Skeletal muscle tissue (tissue), 4 donors: Measurements from ENCODE around the gene VWA5B1. TPM values are rescaled to one million over a fixed set of nuclear protein-coding genes. Genes with fewer than 3 reads are reported as not detected.

Experiments used
- H3K27ac ChIP-seq: one replicate; pipeline ENCODE4 v1.7.0; 2013; ENCODE audit warnings: mild to moderate bottlenecking, low read depth, low read length, inconsistent platforms
- H3K27me3 ChIP-seq, 3 donors: one replicate each; pipeline ENCODE4 v1.7.0; 2013; ENCODE audit warnings: low read length in 3 of 3; ENCODE audit not compliant: control insufficient read depth in 3 of 3, insufficient read depth in 3 of 3
- H3K36me3 ChIP-seq, 3 donors: one replicate each; pipeline ENCODE4 v1.7.0; 2013; ENCODE audit warnings: low read length in 3 of 3; ENCODE audit not compliant: control insufficient read depth in 3 of 3, insufficient read depth in 3 of 3
- H3K4me1 ChIP-seq, 3 donors: one replicate each; pipeline ENCODE4 v1.7.0; 2013; ENCODE audit warnings: low read length in 3 of 3, mild to moderate bottlenecking in 3 of 3; ENCODE audit not compliant: control insufficient read depth in 3 of 3, insufficient read depth in 3 of 3
- H3K4me3 ChIP-seq, 3 donors: one replicate each; pipeline ENCODE4 v1.7.0; 2013; ENCODE audit warnings: low read length in 3 of 3
- H3K9ac ChIP-seq, 3 donors: one replicate each; pipeline ENCODE4 v1.7.0; 2013; ENCODE audit warnings: low read length in 3 of 3, mild to moderate bottlenecking in 3 of 3, moderate library complexity in 2 of 3, low read depth in 1 of 3
- H3K9me3 ChIP-seq, 3 donors: one replicate each; pipeline ENCODE4 v1.7.0; 2013; ENCODE audit warnings: low read length in 3 of 3; ENCODE audit not compliant: control insufficient read depth in 3 of 3
- total RNA-seq: library from RNA; depleted of rRNA; stranded (reverse); fragments of >200 nt; gene quantifications from one replicate; pipeline ENCODE4 v1.2.3, GENCODE V29; 2014
- donor health status: Osteomylitis.

Gene VWA5B1
- total RNA-seq, 1 donor from 2014 or later, result 0.52 TPM

DNA sequence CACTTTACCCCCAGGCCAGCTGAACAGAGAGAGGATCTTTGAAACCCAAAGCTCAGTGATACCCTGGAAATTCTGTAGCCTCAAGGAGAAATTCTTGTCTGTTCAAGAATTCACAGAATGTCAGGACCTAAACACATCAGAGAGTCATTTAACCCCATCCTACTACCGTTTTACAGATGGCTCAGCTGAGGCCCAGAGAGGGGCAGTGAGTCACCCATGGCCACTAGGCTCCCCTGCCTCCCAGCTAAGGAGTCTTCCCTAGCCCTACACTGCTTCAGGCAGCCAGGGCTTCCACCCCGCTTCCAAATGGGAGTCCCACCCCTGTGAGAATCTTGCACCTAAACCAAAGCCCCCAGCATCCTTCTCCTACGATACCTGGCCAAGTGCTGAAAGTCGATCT is 28.3 kb downstream of the VWA5B1 start:
- Histone ChIP-seq H3K9me3 (no peaks in the 10 kb centered on the region), H3K9ac (no peak overlapping the region), H3K4me3 (no peak overlapping the region), H3K27me3 (peaks cover 0 to 17% (median 4%) of the 10 kb centered on the region in 3 donors), H3K36me3 (no peaks in the 10 kb centered on the region), H3K4me1 (peaks cover 0 to 5% (median 3%) of the 10 kb centered on the region in 3 donors), H3K27ac (no peak overlapping the region)

DNA sequence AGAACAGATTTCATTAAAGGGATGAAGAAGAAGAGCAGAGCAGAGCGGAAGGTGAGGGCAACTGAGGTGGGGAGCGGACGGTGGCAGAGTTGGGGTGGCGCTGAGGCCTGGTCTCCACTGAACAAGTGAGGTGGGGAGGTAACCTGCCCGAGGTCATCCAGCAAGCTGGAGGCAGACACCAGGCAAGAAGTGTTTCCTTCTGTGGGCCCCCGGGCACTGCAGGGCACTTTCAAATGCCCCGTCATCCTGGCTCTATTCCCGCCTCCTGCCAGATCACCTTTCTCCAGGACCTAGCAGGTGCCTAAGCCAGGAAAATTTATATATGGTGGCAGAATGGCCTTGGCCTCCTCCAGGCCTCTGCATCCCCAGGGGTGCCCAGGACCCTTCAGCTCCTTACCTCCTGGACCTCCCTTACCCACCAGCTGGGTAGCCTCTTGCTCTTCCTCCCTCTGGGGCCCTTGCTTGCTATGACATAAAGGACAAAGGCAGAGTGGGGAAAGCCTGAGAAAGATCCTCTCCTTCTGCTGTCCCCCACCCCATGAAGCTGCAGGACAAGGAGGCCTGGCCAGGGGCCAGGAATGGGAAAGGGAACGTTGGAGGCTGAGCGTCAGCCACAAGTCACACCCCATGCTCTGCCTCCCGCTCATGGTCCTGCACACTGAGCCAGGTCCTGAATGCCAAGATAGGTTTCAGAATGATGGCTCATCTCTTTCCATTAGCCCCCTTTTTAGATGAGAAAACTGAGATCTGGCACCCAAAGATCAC is 29.0 kb downstream of the VWA5B1 start:
- H3K9ac ChIP-seq, result no peak overlapping the region
- H3K4me3 ChIP-seq, result no peak overlapping the region
- no peaks in the 10 kb centered on the region for H3K36me3 ChIP-seq
- no peaks in the 10 kb centered on the region for H3K9me3 ChIP-seq
- no peak overlapping the region for H3K27ac ChIP-seq
- peaks cover 0 to 8% (median 3%) of the 10 kb centered on the region in 3 donors for H3K4me1 ChIP-seq
- peaks cover 0 to 17% (median 4%) of the 10 kb centered on the region in 3 donors for H3K27me3 ChIP-seq

DNA sequence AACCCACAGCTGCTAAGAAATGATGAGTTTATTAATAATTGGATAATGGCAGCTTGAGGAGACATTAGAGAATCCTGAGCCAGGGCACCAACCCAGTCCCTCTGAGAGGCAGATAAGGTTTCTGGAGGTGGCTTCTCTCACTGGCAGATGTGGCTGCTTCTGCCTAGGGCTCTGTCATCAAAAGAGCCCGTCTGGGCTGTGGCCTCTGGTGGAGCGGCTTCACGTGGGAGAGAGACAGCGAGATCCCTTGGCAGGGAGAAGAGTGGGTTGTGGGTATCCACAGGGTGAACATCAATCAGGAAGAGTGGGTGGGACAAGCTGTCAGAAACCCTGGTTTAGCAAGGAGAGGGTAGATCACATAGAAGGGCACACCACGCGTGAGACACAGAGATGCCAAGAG is 30.0 kb downstream of the VWA5B1 start:
- Histone ChIP-seq H3K4me1 (peaks cover 9 to 12% (median 10%) of the 10 kb centered on the region in 3 donors), H3K9me3 (no peaks in the 10 kb centered on the region), H3K4me3 (no peak overlapping the region), H3K9ac (no peak overlapping the region), H3K27me3 (peaks cover 0 to 17% (median 4%) of the 10 kb centered on the region in 3 donors), H3K36me3 (no peaks in the 10 kb centered on the region), H3K27ac (no peak overlapping the region)

DNA sequence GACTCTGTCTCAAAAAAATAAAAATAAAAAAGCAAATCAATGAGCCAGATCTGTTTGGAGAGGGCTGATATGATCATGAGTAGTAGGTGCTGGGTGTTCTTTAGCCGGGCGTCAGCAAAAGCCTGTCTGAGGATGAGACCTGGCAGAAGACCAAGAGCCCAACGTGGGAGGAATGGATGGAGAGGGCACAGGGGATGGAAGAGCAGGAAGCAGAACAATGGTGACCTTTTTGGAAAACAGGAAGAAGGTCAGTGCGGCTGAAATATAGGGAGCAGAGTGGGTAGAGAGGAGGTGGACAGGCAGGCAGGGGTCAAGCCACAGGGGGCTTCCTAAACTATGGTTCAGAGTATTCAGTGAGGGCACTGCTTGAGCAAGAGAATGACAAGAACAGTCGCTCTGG is 30.9 kb downstream of the VWA5B1 start:
- peak overlapping the region in 1 of 3 donors; percentile 16 for H3K9ac ChIP-seq
- H3K27me3 ChIP-seq, result peaks cover 0 to 17% (median 4%) of the 10 kb centered on the region in 3 donors
- H3K4me3 ChIP-seq, result no peak overlapping the region
- no peak overlapping the region for H3K27ac ChIP-seq
- H3K4me1 ChIP-seq, result peaks cover 10 to 13% (median 12%) of the 10 kb centered on the region in 3 donors
- H3K36me3 ChIP-seq, result no peaks in the 10 kb centered on the region
- no peaks in the 10 kb centered on the region for H3K9me3 ChIP-seq

DNA sequence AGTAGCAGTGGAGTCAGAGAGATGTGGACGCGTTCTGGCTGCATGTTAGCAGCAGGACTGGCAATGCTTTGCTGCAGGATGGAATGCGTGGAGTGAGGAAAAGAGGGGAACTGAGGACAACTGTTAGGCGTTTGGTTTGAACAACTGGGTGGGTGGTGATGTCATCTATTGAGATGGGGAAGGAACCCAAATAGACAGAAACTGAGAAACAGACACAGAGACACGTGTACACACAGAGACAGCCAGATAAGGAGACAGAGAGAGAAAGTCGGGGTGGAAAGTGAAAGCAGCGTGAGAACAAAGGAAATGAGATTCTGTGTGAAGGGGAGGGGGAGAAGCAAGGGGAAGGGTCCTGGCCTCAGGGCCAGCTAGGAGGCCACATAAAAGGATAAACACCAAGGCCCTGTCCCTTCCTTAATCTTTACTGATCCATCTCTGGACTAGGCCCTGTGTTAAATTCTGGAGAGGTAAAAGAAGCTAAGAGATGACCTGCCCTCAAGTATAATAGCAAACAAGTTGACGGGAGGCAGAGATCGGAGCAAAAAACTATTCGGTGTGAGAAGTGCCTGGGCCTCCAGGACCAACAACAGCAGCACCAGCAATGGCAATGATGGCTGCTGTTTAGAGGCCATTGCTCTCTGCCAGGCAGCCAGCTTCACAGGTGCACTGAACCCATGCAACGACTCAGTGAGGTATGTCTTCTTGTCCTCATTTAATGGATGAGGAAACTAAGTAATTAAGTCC is 31.6 kb downstream of the VWA5B1 start:
- no peak overlapping the region for H3K4me3 ChIP-seq
- no peaks in the 10 kb centered on the region for H3K36me3 ChIP-seq
- no peak overlapping the region for H3K27ac ChIP-seq
- H3K9me3 ChIP-seq, result no peaks in the 10 kb centered on the region
- peak overlapping the region in 1 of 3 donors; percentile 16 for H3K9ac ChIP-seq
- peaks cover 0 to 17% (median 2%) of the 10 kb centered on the region in 3 donors for H3K27me3 ChIP-seq
- peaks cover 10 to 13% (median 12%) of the 10 kb centered on the region in 3 donors for H3K4me1 ChIP-seq

DNA sequence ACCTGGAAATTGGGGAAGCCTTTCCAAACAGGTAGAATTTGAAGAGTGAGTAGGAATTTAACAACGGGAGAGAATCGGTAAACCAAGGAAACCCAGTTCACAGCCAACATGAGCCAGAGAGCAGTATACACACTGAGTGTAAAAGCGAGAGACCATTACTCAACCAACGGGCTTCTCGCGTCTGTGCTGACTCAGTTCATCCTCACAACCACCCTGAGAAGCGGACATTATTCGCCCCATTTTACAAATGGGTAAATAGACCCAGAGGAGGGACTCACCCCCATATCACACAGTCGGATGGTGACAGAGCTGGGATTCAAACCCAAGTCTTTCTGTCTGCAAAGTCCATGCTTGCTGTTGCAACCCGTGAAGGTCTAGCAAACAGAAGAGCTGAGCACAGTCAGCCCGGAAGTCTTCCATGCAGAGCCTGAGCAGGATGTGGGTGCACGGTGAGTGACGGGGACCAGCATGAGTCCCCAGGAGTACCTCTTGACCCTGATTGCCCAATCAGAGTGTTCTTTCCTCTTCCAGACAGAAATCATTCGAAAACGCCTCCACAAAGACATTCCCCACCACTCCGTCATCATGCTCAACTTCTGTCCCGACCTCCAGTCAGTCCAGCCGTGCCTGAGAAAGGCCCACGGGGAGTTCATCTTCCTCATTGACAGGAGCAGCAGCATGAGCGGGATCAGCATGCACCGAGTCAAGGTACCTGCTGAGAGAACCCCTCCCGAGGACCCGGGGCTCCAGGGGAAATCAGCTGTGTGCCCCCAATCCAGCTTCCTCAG is 32.3 kb downstream of the VWA5B1 start:
- no peak overlapping the region for H3K27ac ChIP-seq
- H3K4me3 ChIP-seq, result no peak overlapping the region
- H3K36me3 ChIP-seq, result no peaks in the 10 kb centered on the region
- H3K4me1 ChIP-seq, result peaks cover 10 to 13% (median 12%) of the 10 kb centered on the region in 3 donors
- H3K9me3 ChIP-seq, result no peaks in the 10 kb centered on the region
- H3K9ac ChIP-seq, result no peak overlapping the region
- peaks cover 0 to 14% (median 0%) of the 10 kb centered on the region in 3 donors for H3K27me3 ChIP-seq

DNA sequence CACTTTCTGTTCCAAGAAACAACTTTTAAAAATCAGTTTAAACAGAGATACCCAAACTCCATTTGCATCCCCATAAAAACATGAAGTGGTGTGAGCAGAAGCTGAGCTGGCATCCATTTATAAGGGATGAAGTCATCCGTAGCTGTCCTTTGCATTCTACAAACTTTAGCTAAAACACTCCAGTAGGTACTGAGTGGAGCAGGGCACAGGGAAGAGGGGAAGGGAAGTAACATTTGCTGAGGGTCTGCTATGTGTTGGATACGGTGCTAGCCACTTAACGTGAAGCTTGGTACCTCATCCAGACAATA is 32.9 kb downstream of the VWA5B1 start:
- H3K4me3 ChIP-seq, result no peak overlapping the region
- H3K27me3 ChIP-seq, result peaks cover 0 to 14% (median 0%) of the 10 kb centered on the region in 3 donors
- H3K4me1 ChIP-seq, result peaks cover 10 to 13% (median 12%) of the 10 kb centered on the region in 3 donors
- H3K36me3 ChIP-seq, result no peaks in the 10 kb centered on the region
- no peaks in the 10 kb centered on the region for H3K9me3 ChIP-seq
- no peak overlapping the region for H3K9ac ChIP-seq
- H3K27ac ChIP-seq, result no peak overlapping the region

DNA sequence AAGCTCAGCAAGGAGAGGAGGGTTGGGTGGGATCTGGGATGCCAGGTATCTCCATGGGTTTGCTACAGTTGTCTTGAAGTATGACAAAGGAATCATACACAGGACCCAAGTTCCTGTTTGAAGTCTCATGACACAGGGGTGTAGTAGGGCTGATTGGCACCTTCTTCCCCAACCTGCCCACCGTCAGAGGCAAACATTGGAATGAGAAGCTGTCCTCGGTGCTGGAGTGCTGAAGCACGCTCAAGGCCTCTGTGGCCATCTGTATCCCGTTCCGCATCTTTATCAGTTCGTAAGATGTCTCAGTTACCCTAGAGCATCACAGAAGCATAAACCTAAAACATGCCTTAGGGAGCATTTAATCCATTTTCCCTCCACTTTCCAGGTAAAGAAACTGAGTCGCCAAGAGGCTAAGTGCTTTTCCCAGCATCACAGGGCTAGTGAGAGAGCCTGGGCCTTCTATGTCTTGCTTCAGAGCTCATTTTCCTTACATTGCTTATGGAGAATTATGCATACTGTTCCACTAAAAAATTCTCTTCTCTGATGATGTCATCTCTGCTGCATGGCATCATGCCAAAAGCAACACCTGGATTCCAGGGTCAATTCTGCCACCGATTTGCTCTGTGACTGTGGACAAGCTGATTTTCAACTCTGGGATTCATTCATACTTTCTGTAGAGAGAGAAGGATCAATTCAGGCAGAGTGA is 34.2 kb downstream of the VWA5B1 start:
- no peak overlapping the region for H3K9ac ChIP-seq
- no peak overlapping the region for H3K27ac ChIP-seq

DNA sequence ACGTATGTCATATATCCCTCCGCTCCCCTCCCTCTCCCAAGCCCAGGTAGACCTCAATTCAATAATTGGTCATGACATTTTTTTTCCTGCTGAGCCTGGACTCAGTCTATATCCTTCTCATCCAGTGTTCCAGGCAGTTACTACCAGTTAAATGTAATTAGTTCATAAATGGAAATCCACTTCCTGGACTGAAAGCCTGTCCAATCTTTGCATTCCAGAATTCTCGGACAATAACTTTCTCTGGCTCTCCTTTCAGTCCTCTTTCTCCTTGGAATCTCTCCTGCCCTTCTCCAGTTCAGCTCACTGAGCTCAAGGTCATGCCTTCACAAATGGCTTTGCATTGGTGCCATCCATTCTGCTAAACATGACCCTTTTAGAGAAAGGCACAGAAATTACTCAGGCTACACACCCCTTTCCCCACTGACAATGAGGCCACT is 34.8 kb downstream of the VWA5B1 start:
- Histone ChIP-seq H3K4me3 (no peak overlapping the region), H3K4me1 (peaks cover 10 to 14% (median 13%) of the 10 kb centered on the region in 3 donors), H3K27ac (no peak overlapping the region), H3K27me3 (peaks cover 0 to 11% (median 0%) of the 10 kb centered on the region in 3 donors), H3K9ac (no peak overlapping the region), H3K9me3 (no peaks in the 10 kb centered on the region), H3K36me3 (no peaks in the 10 kb centered on the region)

More for the DNA sequence above, 34.2 kb downstream of the VWA5B1 start:
- Histone ChIP-seq H3K27me3 (peaks cover 0 to 13% (median 0%) of the 10 kb centered on the region in 3 donors), H3K36me3 (no peaks in the 10 kb centered on the region), H3K9me3 (no peaks in the 10 kb centered on the region), H3K4me3 (no peak overlapping the region), H3K4me1 (peaks cover 10 to 14% (median 13%) of the 10 kb centered on the region in 3 donors)
